Osteocyte (in vitro differentiated cells): ENCODE data around the gene IQSEC1. TPM values are rescaled to one million over a fixed set of nuclear protein-coding genes. Genes with fewer than 3 reads are reported as not detected.

Experiments used
- DNase-seq: peaks from one replicate; pipeline ENCODE4 v3.0.0; 2021; ENCODE audit warnings: mixed read lengths; ENCODE audit not compliant: unreplicated experiment; ENCODE audit errors: extremely low spot score
- H3K27ac Mint-ChIP-seq: one replicate; pipeline ENCODE4 v1.8.0; 2021; ENCODE audit warnings: mild to moderate bottlenecking, mixed read lengths; ENCODE audit not compliant: unreplicated experiment
- H3K27me3 Mint-ChIP-seq: one replicate; pipeline ENCODE4 v1.8.0; 2021; ENCODE audit warnings: mixed read lengths; ENCODE audit not compliant: unreplicated experiment
- H3K36me3 Mint-ChIP-seq: one replicate; pipeline ENCODE4 v1.8.0; 2021; ENCODE audit warnings: mixed read lengths; ENCODE audit not compliant: unreplicated experiment
- H3K4me1 Mint-ChIP-seq: one replicate; pipeline ENCODE4 v1.8.0; 2021; ENCODE audit warnings: mixed read lengths; ENCODE audit not compliant: unreplicated experiment
- H3K4me3 Mint-ChIP-seq: one replicate; pipeline ENCODE4 v1.8.0; 2021; ENCODE audit warnings: mild to moderate bottlenecking, moderate library complexity, mixed read lengths; ENCODE audit not compliant: unreplicated experiment
- H3K9me3 Mint-ChIP-seq: one replicate; pipeline ENCODE4 v1.8.0; 2021; ENCODE audit warnings: mixed read lengths; ENCODE audit not compliant: unreplicated experiment
- CTCF ChIP-seq: fragments of 200-600 bp; sonication (generic); IDR thresholded peaks from 2 replicates; pipeline ENCODE4 v1.5.0; 2021; ENCODE audit warnings: antibody characterized with exemption, mild to moderate bottlenecking, moderate library complexity
- total RNA-seq: library from RNA; stranded (reverse); gene quantifications from 2 replicates; pipeline ENCODE4 v1.2.1, GENCODE V29; 2021

Gene IQSEC1
- total RNA-seq, 1 donor from 2014 or later, result 37.9 TPM

GRCh38 chr3:12935023-12935860, 138.0 kb downstream of the IQSEC1 start:
- no peak overlapping the region for H3K27ac Mint-ChIP-seq
- peaks cover 3% of the 10 kb centered on the region for H3K36me3 Mint-ChIP-seq
- H3K9me3 Mint-ChIP-seq, result no peaks in the 10 kb centered on the region
- peaks cover 3% of the 10 kb centered on the region for H3K4me1 Mint-ChIP-seq
- H3K27me3 Mint-ChIP-seq, result no peaks in the 10 kb centered on the region
- H3K4me3 Mint-ChIP-seq, result no peak overlapping the region
- DNase-seq, result no peak
- TF ChIP-seq CTCF, result no peak

- peaks cover 3% of the 10 kb centered on the region for H3K36me3 Mint-ChIP-seq
- H3K27ac Mint-ChIP-seq, result no peak overlapping the region
- H3K9me3 Mint-ChIP-seq, result no peaks in the 10 kb centered on the region
- no peak for DNase-seq
- no peak overlapping the region for H3K4me3 Mint-ChIP-seq
- no peak for TF ChIP-seq CTCF
- H3K4me1 Mint-ChIP-seq, result peaks cover 3% of the 10 kb centered on the region
- H3K27me3 Mint-ChIP-seq, result no peaks in the 10 kb centered on the region
These were observed 138.8 kb downstream of the IQSEC1 start for GRCh38 chr3:12934431-12934830.

GRCh38 chr3:12933901-12934300, 139.3 kb downstream of the IQSEC1 start:
- no peak for DNase-seq
- Mint-ChIP-seq H3K4me3 (no peak overlapping the region), H3K36me3 (peaks cover 1% of the 10 kb centered on the region), H3K4me1 (peaks cover 3% of the 10 kb centered on the region), H3K27me3 (no peaks in the 10 kb centered on the region), H3K27ac (no peak overlapping the region), H3K9me3 (no peaks in the 10 kb centered on the region)
- TF ChIP-seq CTCF, result no peak

- Mint-ChIP-seq H3K4me1 (peaks cover 3% of the 10 kb centered on the region), H3K27ac (no peak overlapping the region), H3K27me3 (no peaks in the 10 kb centered on the region), H3K9me3 (no peaks in the 10 kb centered on the region), H3K36me3 (no peaks in the 10 kb centered on the region), H3K4me3 (no peak overlapping the region)
- no peak for DNase-seq
- no peak for TF ChIP-seq CTCF
These were observed 140.5 kb downstream of the IQSEC1 start for GRCh38 chr3:12932754-12933153.

GRCh38 chr3:12932347-12932746, 140.9 kb downstream of the IQSEC1 start:
- no peak for TF ChIP-seq CTCF
- Mint-ChIP-seq H3K4me3 (no peak overlapping the region), H3K27ac (no peak overlapping the region), H3K27me3 (no peaks in the 10 kb centered on the region), H3K9me3 (no peaks in the 10 kb centered on the region), H3K36me3 (no peaks in the 10 kb centered on the region), H3K4me1 (peaks cover 3% of the 10 kb centered on the region)
- no peak for DNase-seq
